Effector memory CD4-positive, alpha-beta T cell (primary cell): ENCODE data around the gene HSF2BP.

Experiments used
- DNase-seq, 3 donors: peaks; one replicate each; pipeline ENCODE4 v3.0.0-alpha.2; 2020
- H3K27ac ChIP-seq: 2 replicates; pipeline ENCODE4 v1.7.0; 2013; ENCODE audit warnings: mild to moderate bottlenecking, low read length, moderate library complexity; ENCODE audit not compliant: insufficient read depth, poor library complexity, severe bottlenecking
- H3K27me3 ChIP-seq: replicated peaks from 2 replicates; pipeline ENCODE4 v1.7.0; 2013; ENCODE audit warnings: mild to moderate bottlenecking, low read length; ENCODE audit not compliant: insufficient read depth, control insufficient read depth, poor library complexity, severe bottlenecking
- H3K36me3 ChIP-seq: 2 replicates; pipeline ENCODE4 v1.7.0; 2013; ENCODE audit warnings: mild to moderate bottlenecking, low read length, moderate library complexity; ENCODE audit not compliant: control insufficient read depth, insufficient read depth
- H3K4me1 ChIP-seq: 2 replicates; pipeline ENCODE4 v1.7.0; 2013; ENCODE audit warnings: low read length, mild to moderate bottlenecking; ENCODE audit not compliant: control insufficient read depth, insufficient read depth, poor library complexity, severe bottlenecking
- H3K4me3 ChIP-seq: 2 replicates; pipeline ENCODE4 v1.7.0; 2013; ENCODE audit warnings: low read length, low read depth, mild to moderate bottlenecking; ENCODE audit not compliant: insufficient read depth, poor library complexity, severe bottlenecking
- H3K9me3 ChIP-seq: 2 replicates; pipeline ENCODE4 v1.7.0; 2013; ENCODE audit warnings: mild to moderate bottlenecking, low read length, moderate library complexity; ENCODE audit not compliant: control insufficient read depth

The HSF2BP gene

GRCh38 chr21:43588957-43589356 lies 70.3 kb downstream of the HSF2BP start:
- Histone ChIP-seq H3K36me3 (no peaks in the 10 kb centered on the region), H3K27ac (no peak overlapping the region), H3K4me1 (no peaks in the 10 kb centered on the region), H3K4me3 (no peak overlapping the region), H3K9me3 (no peaks in the 10 kb centered on the region), H3K27me3 (no peaks in the 10 kb centered on the region)
- no peak for DNase-seq

GRCh38 chr21:43585924-43586413 lies 73.3 kb downstream of the HSF2BP start:
- Histone ChIP-seq H3K27me3 (no peaks in the 10 kb centered on the region), H3K4me3 (no peak overlapping the region), H3K36me3 (no peaks in the 10 kb centered on the region), H3K9me3 (no peaks in the 10 kb centered on the region), H3K27ac (no peak overlapping the region), H3K4me1 (no peaks in the 10 kb centered on the region)
- no peak for DNase-seq

- H3K36me3 ChIP-seq: no peaks in the 10 kb centered on the region
- H3K4me3 ChIP-seq: no peak overlapping the region
- no peaks in the 10 kb centered on the region for H3K4me1 ChIP-seq
- H3K27ac ChIP-seq: no peak overlapping the region
- no peaks in the 10 kb centered on the region for H3K9me3 ChIP-seq
- H3K27me3 ChIP-seq: no peaks in the 10 kb centered on the region
- no peak for DNase-seq
Measured at GRCh38 chr21:43585514-43585913, 73.8 kb downstream of the HSF2BP start.

- Histone ChIP-seq H3K4me3 (no peak overlapping the region), H3K27me3 (no peaks in the 10 kb centered on the region), H3K36me3 (no peaks in the 10 kb centered on the region), H3K9me3 (no peaks in the 10 kb centered on the region), H3K27ac (no peak overlapping the region), H3K4me1 (no peaks in the 10 kb centered on the region)
- DNase-seq: no peak
Measured at GRCh38 chr21:43581453-43581852, 77.8 kb downstream of the HSF2BP start.

GRCh38 chr21:43578677-43579303 lies 80.5 kb downstream of the HSF2BP start:
- H3K4me3 ChIP-seq: no peak overlapping the region
- no peaks in the 10 kb centered on the region for H3K4me1 ChIP-seq
- H3K36me3 ChIP-seq: no peaks in the 10 kb centered on the region
- no peaks in the 10 kb centered on the region for H3K9me3 ChIP-seq
- H3K27ac ChIP-seq: no peak overlapping the region
- no peaks in the 10 kb centered on the region for H3K27me3 ChIP-seq
- no peak for DNase-seq

- H3K36me3 ChIP-seq: no peaks in the 10 kb centered on the region
- no peaks in the 10 kb centered on the region for H3K27me3 ChIP-seq
- no peak for DNase-seq
- H3K27ac ChIP-seq: no peak overlapping the region
- H3K4me3 ChIP-seq: no peak overlapping the region
- no peaks in the 10 kb centered on the region for H3K4me1 ChIP-seq
- no peaks in the 10 kb centered on the region for H3K9me3 ChIP-seq
Measured at GRCh38 chr21:43575473-43575844, 83.8 kb downstream of the HSF2BP start.

- Histone ChIP-seq H3K27ac (no peak overlapping the region), H3K4me3 (no peak overlapping the region), H3K9me3 (no peaks in the 10 kb centered on the region), H3K36me3 (no peaks in the 10 kb centered on the region), H3K27me3 (no peaks in the 10 kb centered on the region), H3K4me1 (no peaks in the 10 kb centered on the region)
- no peak for DNase-seq
Measured at GRCh38 chr21:43574741-43575472, 84.4 kb downstream of the HSF2BP start.

GRCh38 chr21:43573921-43574320 lies 85.4 kb downstream of the HSF2BP start:
- H3K4me3 ChIP-seq: no peak overlapping the region
- no peak for DNase-seq
- no peak overlapping the region for H3K27ac ChIP-seq
- H3K9me3 ChIP-seq: no peaks in the 10 kb centered on the region
- no peaks in the 10 kb centered on the region for H3K27me3 ChIP-seq
- H3K36me3 ChIP-seq: no peaks in the 10 kb centered on the region
- H3K4me1 ChIP-seq: no peaks in the 10 kb centered on the region

- Histone ChIP-seq H3K4me1 (no peaks in the 10 kb centered on the region), H3K36me3 (no peaks in the 10 kb centered on the region), H3K27me3 (no peaks in the 10 kb centered on the region), H3K27ac (no peak overlapping the region), H3K4me3 (no peak overlapping the region), H3K9me3 (no peaks in the 10 kb centered on the region)
- DNase-seq: no peak
Measured at GRCh38 chr21:43572446-43572845, 86.8 kb downstream of the HSF2BP start.

- no peaks in the 10 kb centered on the region for H3K4me1 ChIP-seq
- no peak for DNase-seq
Measured at GRCh38 chr21:43571976-43572375, 87.3 kb downstream of the HSF2BP start.

More at GRCh38 chr21:43571976-43572375, 87.3 kb downstream of the HSF2BP start:
- H3K9me3 ChIP-seq: no peaks in the 10 kb centered on the region
- no peak overlapping the region for H3K27ac ChIP-seq
- no peaks in the 10 kb centered on the region for H3K27me3 ChIP-seq
- no peaks in the 10 kb centered on the region for H3K36me3 ChIP-seq
- H3K4me3 ChIP-seq: no peak overlapping the region
